IMR-90 (cell line): ENCODE results near the gene TRAF6. TPM values are rescaled to one million over a fixed set of nuclear protein-coding genes. Genes with fewer than 3 reads are reported as not detected.
"Not testable (repeated sequence)": the region's sequence is repeated elsewhere in the genome, so short reads cannot be mapped to it uniquely, and the experiment has no call there.

Experiments
- ATAC-seq: fragments of 200-7000 bp; cut with Tn5 transposase; 2 replicates; pipeline ENCODE4 v1.9.1; 2020; ENCODE audit warnings: low read depth, mild to moderate bottlenecking, moderate library complexity
- BruUV-seq: library from RNA; stranded (reverse); fragments of 400-500 nt; replicated peaks from 2 replicates; lab custom pipeline; 2021; lab: Mats Ljungman, UMichigan
- CTCF ChIA-PET: fragments of 300-600 bp; formaldehyde crosslinking; extraction: SDS; loops from one replicate; lab custom pipeline; 2021; ENCODE audit warnings: antibody characterized with exemption; lab: Yijun Ruan, JAX
- POLR2A ChIA-PET: fragments of 300-600 bp; sonication (Branson Sonifier 250); formaldehyde crosslinking; loops from one replicate; lab custom pipeline; 2022; ENCODE audit warnings: antibody characterized with exemption; ENCODE audit not compliant: unreplicated experiment; lab: Charles Lee
- DNase-seq: peaks from one replicate; pipeline ENCODE4 v3.0.0; 2013
- H2AFZ ChIP-seq: replicated peaks from 2 replicates; pipeline ENCODE3; 2013; ENCODE audit warnings: low read length, mild to moderate bottlenecking; ENCODE audit not compliant: poor library complexity
- H2AK5ac ChIP-seq: 2 replicates; pipeline ENCODE4 v1.6.1; 2013; ENCODE audit warnings: low read depth, low read length, inconsistent platforms
- H2AK9ac ChIP-seq: replicated peaks from 2 replicates; pipeline ENCODE3; 2013; ENCODE audit warnings: mild to moderate bottlenecking, low read depth, low read length, moderate library complexity; ENCODE audit not compliant: poor library complexity
- H2BK120ac ChIP-seq: 2 replicates; pipeline ENCODE4 v1.6.1; 2013; ENCODE audit warnings: low read depth, low read length, inconsistent platforms
- H2BK15ac ChIP-seq: 3 replicates; pipeline ENCODE4 v1.6.1; 2013; ENCODE audit warnings: low read depth, low read length, inconsistent platforms
- H2BK20ac ChIP-seq: 2 replicates; pipeline ENCODE4 v1.6.1; 2013; ENCODE audit warnings: low read depth, mild to moderate bottlenecking, inconsistent platforms, low read length, moderate library complexity
- H2BK5ac ChIP-seq: 2 replicates; pipeline ENCODE4 v1.6.1; 2013; ENCODE audit warnings: mild to moderate bottlenecking, low read depth, low read length, inconsistent platforms; ENCODE audit not compliant: poor library complexity, severe bottlenecking
- H3K14ac ChIP-seq: replicated peaks from 2 replicates; pipeline ENCODE4 v1.6.1; 2013; ENCODE audit warnings: low read depth, low read length, inconsistent platforms
- H3K18ac ChIP-seq: 2 replicates; pipeline ENCODE4 v1.6.1; 2013; ENCODE audit warnings: low read depth, low read length, control low read depth
- H3K23ac ChIP-seq: 2 replicates; pipeline ENCODE4 v1.6.1; 2013; ENCODE audit warnings: low read depth, low read length, inconsistent platforms
- H3K27ac ChIP-seq: 2 replicates; pipeline ENCODE4 v1.5.1; 2013; ENCODE audit warnings: mild to moderate bottlenecking, control low read depth, low read length; ENCODE audit not compliant: insufficient read depth
- H3K27me3 ChIP-seq: 2 replicates; pipeline ENCODE4 v1.6.1; 2013; ENCODE audit warnings: low read length; ENCODE audit not compliant: control insufficient read depth, insufficient read depth
- H3K36me3 ChIP-seq: 2 replicates; pipeline ENCODE4 v1.6.1; 2013; ENCODE audit warnings: low read length, mixed read lengths; ENCODE audit not compliant: control insufficient read depth, insufficient read depth
- H3K4ac ChIP-seq: 2 replicates; pipeline ENCODE4 v1.6.1; 2013; ENCODE audit warnings: low read depth, low read length, inconsistent platforms
- H3K4me1 ChIP-seq: 2 replicates; pipeline ENCODE4 v1.6.1; 2013; ENCODE audit warnings: low read length, mixed read lengths; ENCODE audit not compliant: control insufficient read depth, insufficient read depth
- H3K4me2 ChIP-seq: 2 replicates; pipeline ENCODE4 v1.6.1; 2013; ENCODE audit warnings: low read depth, mild to moderate bottlenecking, control low read depth, low read length, moderate library complexity
- H3K4me3 ChIP-seq: 2 replicates; pipeline ENCODE4 v1.5.1; 2013; ENCODE audit warnings: low read depth, mild to moderate bottlenecking, control low read depth, low read length, moderate library complexity; ENCODE audit not compliant: insufficient read depth
- H3K56ac ChIP-seq: 2 replicates; pipeline ENCODE4 v1.6.1; 2013; ENCODE audit warnings: low read length, inconsistent platforms; ENCODE audit not compliant: insufficient read depth; ENCODE audit errors: extremely low read depth
- H3K79me1 ChIP-seq, 2 experiments: 2 replicates each; pipeline ENCODE4 v1.6.1; 2013; ENCODE audit warnings: low read length in 2 of 2, inconsistent platforms in 1 of 2, low read depth in 1 of 2
- H3K9ac ChIP-seq: 2 replicates; pipeline ENCODE4 v1.6.1; 2013; ENCODE audit warnings: low read depth, low read length, control low read depth
- H3K9me1 ChIP-seq: 2 replicates; pipeline ENCODE4 v1.6.1; 2013; ENCODE audit warnings: low read length, inconsistent platforms; ENCODE audit not compliant: insufficient read depth
- H3K9me3 ChIP-seq: 2 replicates; pipeline ENCODE4 v1.6.1; 2013; ENCODE audit warnings: low read length; ENCODE audit not compliant: control insufficient read depth, insufficient read depth
- H4K20me1 ChIP-seq: 2 replicates; pipeline ENCODE4 v1.6.1; 2013; ENCODE audit warnings: low read length, inconsistent platforms; ENCODE audit not compliant: insufficient read depth
- H4K5ac ChIP-seq: 2 replicates; pipeline ENCODE4 v1.6.1; 2013; ENCODE audit warnings: mild to moderate bottlenecking, low read depth, low read length, control low read depth
- H4K8ac ChIP-seq, 2 experiments: 2 replicates each; pipeline ENCODE4 v1.6.1; 2013; ENCODE audit warnings: low read depth in 2 of 2, low read length in 2 of 2, control low read depth in 1 of 2, inconsistent platforms in 1 of 2
- H4K91ac ChIP-seq: 2 replicates; pipeline ENCODE4 v1.6.1; 2013; ENCODE audit warnings: low read depth, low read length, inconsistent platforms; ENCODE audit not compliant: insufficient read depth
- BHLHE40 ChIP-seq: fragments of 150-350 bp; IDR thresholded peaks from 2 replicates; pipeline ENCODE4 v1.6.1; 2016; ENCODE audit warnings: mild to moderate bottlenecking, low read depth, low read length
- CEBPB ChIP-seq: IDR thresholded peaks from 2 replicates; pipeline ENCODE4 v1.6.1; 2012; ENCODE audit warnings: low read depth, low read length, improper control_type of control experiment
- FOS ChIP-seq: fragments of 150-350 bp; IDR thresholded peaks from 2 replicates; pipeline ENCODE4 v1.6.1; 2016; ENCODE audit warnings: low read depth, low read length
- MAFK ChIP-seq: IDR thresholded peaks from 2 replicates; pipeline ENCODE4 v1.6.1; 2012; ENCODE audit warnings: low read depth, low read length, improper control_type of control experiment
- MXI1 ChIP-seq: IDR thresholded peaks from 2 replicates; pipeline ENCODE4 v1.6.1; 2012; ENCODE audit warnings: low read depth, mild to moderate bottlenecking, low read length, moderate library complexity, borderline replicate concordance
- RFX5 ChIP-seq: IDR thresholded peaks from 2 replicates; pipeline ENCODE4 v1.8.0; 2012; ENCODE audit warnings: low read depth, mild to moderate bottlenecking, low read length, moderate library complexity
- WGBS, 2 experiments: methylation state at CpG; one replicate each; pipeline versions ENCODE4 v1.1.5 to v1.1.7; 2013; ENCODE audit warnings: missing lambda C conversion rate in 2 of 2; ENCODE audit not compliant: insufficient read length in 1 of 2; ENCODE audit errors: extremely low coverage in 2 of 2; 5-methylcytosine and 5-hydroxymethylcytosine counted together
- dilution Hi-C: fragments of 300-500 bp; cut with HindIII; formaldehyde crosslinking; loops from one replicate; pipeline ENCODE4 v1.14.3; 2018; ENCODE audit warnings: low sequenced_read_pairs; ENCODE audit not compliant: unreplicated experiment
- in situ Hi-C: fragments of 300-500 bp; cut with MboI; formaldehyde crosslinking; loops from 3 replicates; pipeline ENCODE4 v1.14.3; 2019; ENCODE audit warnings: low sequenced_read_pairs, inconsistent platforms, mixed read lengths
- intact Hi-C: fragments of 100-400 bp; cut with micrococcal nuclease; formaldehyde crosslinking; loops from 2 replicates; pipeline ENCODE4 v1.10.0; 2022
- polyA plus RNA-seq, 3 experiments: library from polyadenylated mRNA; depleted of rRNA; stranded (reverse); fragments of >200 nt; gene quantifications; 2 replicates each; pipeline ENCODE4 v1.2.3, GENCODE V29; 2012; ENCODE audit warnings: low replicate concordance in 1 of 3
- total RNA-seq: library from RNA; depleted of rRNA; stranded (reverse); fragments of >200 nt; gene quantifications from 2 replicates; pipeline ENCODE4 v1.2.3, GENCODE V29; 2012
- TF ChIP-seq, protein P1 (sequence below): fragments of 150-350 bp; IDR thresholded peaks from 2 replicates; pipeline ENCODE4 v1.6.1; 2017; ENCODE audit warnings: mild to moderate bottlenecking, antibody characterized with exemption, low read length, low read depth

TRAF6 gene
- total and polyA plus RNA-seq, 2 of the 4 experiments (the other 2 are of a cell fraction): 6.0 to 17.6 TPM

DNA sequence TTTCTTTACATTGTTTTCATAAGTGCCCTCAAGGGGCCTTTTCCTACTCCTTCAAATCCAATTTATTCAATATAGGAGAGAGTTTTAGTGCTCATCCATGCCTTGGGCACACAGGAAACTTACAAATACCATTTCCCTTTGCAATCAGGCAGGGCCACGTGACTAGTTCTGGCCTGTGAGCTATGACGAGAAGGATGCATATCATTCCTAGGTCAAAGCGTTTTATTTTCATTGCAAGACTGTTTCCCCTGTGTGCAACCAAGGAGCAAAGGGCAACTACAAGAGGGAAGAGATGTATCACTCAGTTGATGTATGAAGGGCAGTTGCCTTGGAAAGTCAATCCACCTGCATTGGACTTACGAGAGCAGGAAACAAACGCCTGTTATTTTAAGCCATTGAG, 1.9 kb upstream of the TRAF6 start:
- Histone ChIP-seq H3K79me1 (peaks cover 0 to 28% of the 10 kb centered on the region in 2 experiments; a peak in 2 of 4 replicates), H3K27me3 (peaks cover 2% of the 10 kb centered on the region; the same call in 1 of the 2 replicates), H3K23ac (no peak overlapping the region), H3K9ac (no peak overlapping the region), H3K56ac (no peak overlapping the region), H3K4me1 (no peaks in the 10 kb centered on the region), H3K4me2 (no peak overlapping the region), H3K18ac (no peak overlapping the region), H3K4ac (no peak overlapping the region), H2BK5ac (no peak overlapping the region), H3K9me3 (0 out of 2 replicates have a peak, but pooled peaks cover 2% of the 10 kb centered on the region), H3K36me3 (no peaks in the 10 kb centered on the region), H2AK9ac (no peak overlapping the region), H3K4me3 (no peak overlapping the region), H3K9me1 (no peaks in the 10 kb centered on the region), H4K20me1 (peaks cover 15% of the 10 kb centered on the region), H3K27ac (no peak overlapping the region), H3K14ac (no peak overlapping the region), H4K8ac (no peak overlapping the region), H2BK15ac (no peak overlapping the region), H2AFZ (no peak overlapping the region), H2BK20ac (no peak overlapping the region), H4K91ac (no peak overlapping the region), H2AK5ac (no peak overlapping the region), H4K5ac (no peak overlapping the region), H2BK120ac (no peak overlapping the region)
- TF ChIP-seq RFX5 (no peak), BHLHE40 (no peak), CEBPB (no peak), MXI1 (no peak), MAFK (no peak), FOS (no peak)
- TF ChIP-seq, protein P1, sequence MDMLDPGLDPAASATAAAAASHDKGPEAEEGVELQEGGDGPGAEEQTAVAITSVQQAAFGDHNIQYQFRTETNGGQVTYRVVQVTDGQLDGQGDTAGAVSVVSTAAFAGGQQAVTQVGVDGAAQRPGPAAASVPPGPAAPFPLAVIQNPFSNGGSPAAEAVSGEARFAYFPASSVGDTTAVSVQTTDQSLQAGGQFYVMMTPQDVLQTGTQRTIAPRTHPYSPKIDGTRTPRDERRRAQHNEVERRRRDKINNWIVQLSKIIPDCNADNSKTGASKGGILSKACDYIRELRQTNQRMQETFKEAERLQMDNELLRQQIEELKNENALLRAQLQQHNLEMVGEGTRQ: peak; percentile 82
- POLR2A ChIA-PET: no interaction called here
- 83% methylated on average over 1 of the region's 5 CpGs; no CpG with 5 or more reads in 1 of the 2 experiments for WGBS, 2 experiments
- peak; percentile 27 for DNase-seq
- no peak for ATAC-seq
- dilution Hi-C loops: no loop called here
- intact Hi-C loops: no loop called here
- in situ Hi-C loops: no loop called here
- no TSS peak for BruUV-seq
- CTCF ChIA-PET: no interaction called here

DNA sequence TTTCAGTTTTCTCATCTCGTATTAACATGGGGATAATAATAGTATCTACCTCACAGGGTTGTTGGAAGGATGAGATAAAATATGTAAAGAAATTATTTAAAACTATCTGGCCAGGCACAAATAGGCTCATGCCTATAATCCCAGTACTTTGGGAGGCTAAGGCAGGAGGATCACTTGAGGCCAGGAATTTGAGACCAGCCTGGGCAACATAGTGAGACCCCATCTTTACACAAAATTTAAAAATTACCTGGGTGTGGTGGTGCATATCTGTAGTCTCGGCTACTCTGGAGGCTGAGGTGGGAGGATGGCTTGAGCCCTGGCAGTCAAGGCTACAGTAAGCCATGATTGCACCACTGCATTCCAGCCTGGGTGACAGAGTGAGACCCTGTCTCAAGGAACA, 990 bp upstream of the TRAF6 start:
- CTCF ChIA-PET: interaction anchor here (0.6 to 2.0 kb wide), 3 partner anchors 10 to 111 kb away, joined by 3 to 6 read pairs (median 3); no protein-coding TSS in a partner anchor
- H3K9ac ChIP-seq, H2BK20ac ChIP-seq, H2AK9ac ChIP-seq, H3K9me3 ChIP-seq, BruUV-seq, POLR2A ChIA-PET, H3K56ac ChIP-seq, H3K36me3 ChIP-seq, in situ Hi-C loops, H3K27ac ChIP-seq, H2BK120ac ChIP-seq, H3K9me1 ChIP-seq, H4K5ac ChIP-seq, H3K4ac ChIP-seq, H4K91ac ChIP-seq, H2BK15ac ChIP-seq, H2BK5ac ChIP-seq, ATAC-seq, H3K18ac ChIP-seq, H3K4me2 ChIP-seq, dilution Hi-C loops, H3K14ac ChIP-seq, H3K4me3 ChIP-seq, H2AK5ac ChIP-seq, intact Hi-C loops, DNase-seq, H2AFZ ChIP-seq, H3K27me3 ChIP-seq, H3K4me1 ChIP-seq, H3K23ac ChIP-seq: not testable (repeated sequence)
- H4K20me1 ChIP-seq: peaks cover 15% of the 10 kb centered on the region
- peak overlapping the region; percentile 78 to 98; a peak in 3 of 4 replicates for H4K8ac ChIP-seq
- H3K79me1 ChIP-seq: peaks cover 0 to 29% of the 10 kb centered on the region in 2 experiments; a peak in 2 of 4 replicates
- no CpG with 5 or more reads among the region's 2 CpGs for WGBS, 2 experiments
